GM13977 (cell line): Measurements from ENCODE around the gene FOXE1.

Experiments
- DNase-seq: peaks from one replicate; pipeline ENCODE4 v3.0.0; 2012; ENCODE audit warnings: low spot score
- in situ Hi-C: fragments of 300-500 bp; cut with MboI; formaldehyde crosslinking; loops from one replicate; pipeline ENCODE4 v1.12.0; 2022; ENCODE audit warnings: low sequenced_read_pairs, low pct_unique_long_range_greater_than_20kb, mixed read lengths, inconsistent platforms; ENCODE audit not compliant: unreplicated experiment
- TF ChIP-seq, protein P1 (sequence below): IDR thresholded peaks from 2 replicates; pipeline ENCODE4 v1.5.1; 2012; ENCODE audit warnings: mild to moderate bottlenecking, control low read depth; ENCODE audit not compliant: insufficient read depth; ENCODE audit errors: extremely low read depth, missing control alignments

Gene FOXE1

DNA sequence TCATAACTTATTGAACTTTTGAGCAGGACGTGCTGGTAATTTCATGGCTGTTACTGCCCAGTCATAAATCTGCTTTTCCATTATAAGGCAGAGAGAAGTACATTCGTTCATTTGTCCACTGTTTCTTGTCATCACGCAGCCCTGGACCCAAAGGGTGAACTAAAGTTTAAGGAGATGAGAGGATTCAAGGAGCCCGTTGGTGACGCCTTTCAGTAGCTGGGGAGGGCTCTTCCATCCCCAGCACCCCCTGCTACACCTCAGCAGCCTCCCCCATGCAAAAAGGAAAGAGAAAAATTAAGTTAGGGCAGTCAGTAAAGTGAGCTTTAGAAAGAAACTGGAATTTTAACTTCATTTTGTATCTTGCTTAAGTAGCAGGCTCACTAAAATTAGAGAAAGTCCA lies 2.9 kb downstream of the FOXE1 start:
- TF ChIP-seq, protein P1, sequence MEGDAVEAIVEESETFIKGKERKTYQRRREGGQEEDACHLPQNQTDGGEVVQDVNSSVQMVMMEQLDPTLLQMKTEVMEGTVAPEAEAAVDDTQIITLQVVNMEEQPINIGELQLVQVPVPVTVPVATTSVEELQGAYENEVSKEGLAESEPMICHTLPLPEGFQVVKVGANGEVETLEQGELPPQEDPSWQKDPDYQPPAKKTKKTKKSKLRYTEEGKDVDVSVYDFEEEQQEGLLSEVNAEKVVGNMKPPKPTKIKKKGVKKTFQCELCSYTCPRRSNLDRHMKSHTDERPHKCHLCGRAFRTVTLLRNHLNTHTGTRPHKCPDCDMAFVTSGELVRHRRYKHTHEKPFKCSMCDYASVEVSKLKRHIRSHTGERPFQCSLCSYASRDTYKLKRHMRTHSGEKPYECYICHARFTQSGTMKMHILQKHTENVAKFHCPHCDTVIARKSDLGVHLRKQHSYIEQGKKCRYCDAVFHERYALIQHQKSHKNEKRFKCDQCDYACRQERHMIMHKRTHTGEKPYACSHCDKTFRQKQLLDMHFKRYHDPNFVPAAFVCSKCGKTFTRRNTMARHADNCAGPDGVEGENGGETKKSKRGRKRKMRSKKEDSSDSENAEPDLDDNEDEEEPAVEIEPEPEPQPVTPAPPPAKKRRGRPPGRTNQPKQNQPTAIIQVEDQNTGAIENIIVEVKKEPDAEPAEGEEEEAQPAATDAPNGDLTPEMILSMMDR = no peak
- no peak for DNase-seq
- in situ Hi-C loops = no loop called here

GRCh38 chr9:97856857-97857605 lies 4.0 kb downstream of the FOXE1 start:
- in situ Hi-C loops = no loop called here
- no peak for DNase-seq
- TF ChIP-seq, protein P1 = no peak

DNA sequence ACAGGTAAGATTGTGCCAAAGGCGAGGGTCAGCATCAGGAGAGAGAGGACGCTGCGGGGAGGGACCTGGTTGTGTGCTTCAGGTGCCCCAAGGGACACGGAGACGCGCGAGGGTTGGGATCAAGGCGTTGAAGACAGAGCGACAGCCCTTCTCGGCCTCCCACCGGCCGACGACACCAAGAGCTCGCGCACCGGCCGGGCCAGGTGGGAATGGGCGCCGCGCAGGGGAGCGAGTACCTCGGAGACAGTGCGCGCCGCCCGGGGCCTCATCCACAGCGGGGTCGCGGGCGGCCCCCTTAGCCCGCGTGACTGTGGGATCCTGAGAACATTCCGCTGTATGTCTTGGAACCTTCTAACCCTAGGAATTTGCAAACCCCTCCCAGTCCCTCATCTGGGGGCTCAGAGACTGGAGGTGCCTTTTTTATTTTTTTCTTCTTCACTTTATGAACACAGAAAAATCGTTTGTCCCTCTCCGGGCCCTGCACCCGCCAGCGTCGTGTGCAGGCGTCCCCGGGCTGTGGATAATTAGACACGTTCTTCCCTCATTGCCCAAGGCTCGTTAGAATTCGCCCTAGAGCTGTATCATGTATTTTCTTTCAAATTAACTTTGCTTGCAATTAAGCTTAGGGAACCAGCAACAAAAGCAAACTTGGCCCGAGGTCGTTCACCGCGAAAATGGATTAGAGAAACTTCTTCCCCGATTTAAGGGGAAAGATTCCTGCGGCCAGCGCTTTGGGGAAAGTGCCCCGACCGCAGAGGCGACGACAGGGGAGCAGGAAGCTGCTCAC lies 4.8 kb downstream of the FOXE1 start:
- TF ChIP-seq, protein P1 = no peak
- DNase-seq = no peak
- in situ Hi-C loops = no loop called here

DNA sequence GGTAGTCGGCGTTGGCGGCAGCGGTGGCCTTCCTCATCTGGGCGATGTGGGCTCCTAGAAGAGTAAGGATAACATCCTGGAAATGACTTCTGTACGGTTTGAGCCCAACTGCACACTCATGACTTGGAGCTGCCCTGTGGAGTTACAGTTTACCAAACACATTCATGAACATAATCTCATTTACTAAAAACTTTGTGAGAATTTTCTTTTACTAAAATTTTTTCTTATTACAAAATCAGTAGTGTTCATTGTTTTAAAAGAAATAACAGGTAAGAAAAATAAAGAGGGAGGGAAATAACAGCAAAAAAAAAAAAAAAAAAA lies 5.3 kb downstream of the FOXE1 start:
- in situ Hi-C loops = no loop called here
- DNase-seq = no peak
- TF ChIP-seq, protein P1 = no peak

DNA sequence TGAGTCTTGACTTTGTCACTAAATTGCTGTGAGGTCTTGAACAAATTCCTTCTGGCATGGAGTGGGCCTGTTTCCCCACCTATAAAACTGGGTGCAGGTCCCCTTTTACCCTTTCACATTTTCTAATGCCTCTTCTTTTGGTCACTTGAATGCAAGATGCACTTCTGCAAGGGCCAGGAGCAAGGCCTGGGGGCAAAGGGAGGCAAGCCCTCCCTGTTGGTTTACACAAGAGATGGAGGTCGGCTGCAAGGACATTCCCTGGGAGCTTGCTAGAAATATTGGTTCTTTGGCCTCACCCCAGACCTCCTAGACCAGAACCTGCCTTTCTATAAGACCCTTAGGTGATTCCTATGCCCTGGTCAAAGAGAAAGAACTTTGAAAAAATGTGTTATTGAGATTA lies 5.8 kb downstream of the FOXE1 start:
- in situ Hi-C loops = no loop called here
- DNase-seq = no peak
- TF ChIP-seq, protein P1 = no peak

DNA sequence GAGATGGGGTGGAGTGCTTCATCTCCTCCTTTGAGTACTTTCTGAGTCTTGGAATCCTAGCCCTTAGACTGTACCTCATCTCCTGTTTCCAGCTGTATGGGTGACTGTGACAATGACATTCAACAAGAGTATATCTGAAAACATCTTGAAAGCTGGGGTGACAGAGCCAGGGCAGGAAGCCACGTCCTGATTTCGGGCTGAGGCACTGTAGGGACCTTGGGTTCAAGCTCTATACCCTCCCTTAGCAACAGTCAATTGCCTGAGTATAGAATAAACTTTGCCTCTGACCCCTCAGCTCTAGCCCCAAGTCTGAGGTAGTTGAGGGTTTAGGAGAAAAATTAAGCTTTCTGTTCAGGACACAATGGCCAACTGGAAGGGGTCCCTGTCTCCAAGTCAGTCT lies 6.3 kb downstream of the FOXE1 start:
- in situ Hi-C loops = no loop called here
- TF ChIP-seq, protein P1 = no peak
- no peak for DNase-seq
